HepG2 (cell line): ENCODE data around the gene TGM2. TPM values are rescaled to one million over a fixed set of nuclear protein-coding genes. Genes with fewer than 3 reads are reported as not detected.

Experiments
- ARID2 ChIP-seq: sonication (generic); formaldehyde crosslinking; IDR thresholded peaks from 2 replicates; pipeline ENCODE4 v1.8.1; 2022; ENCODE audit warnings: mild to moderate bottlenecking, missing genetic modification reagents, borderline replicate concordance
- DZIP1 ChIP-seq: sonication (generic); formaldehyde crosslinking; IDR thresholded peaks from 2 replicates; pipeline ENCODE4 v1.5.0; 2020; ENCODE audit warnings: mild to moderate bottlenecking, missing genetic modification reagents
- HDAC1 ChIP-seq: sonication (generic); formaldehyde crosslinking; IDR thresholded peaks from 2 replicates; pipeline ENCODE4 v1.5.1; 2020; ENCODE audit warnings: mild to moderate bottlenecking, missing genetic modification reagents
- HNRNPK ChIP-seq: fragments of 200-400 bp; formaldehyde crosslinking; IDR thresholded peaks from 2 replicates; pipeline ENCODE4 v1.6.1; 2018; ENCODE audit warnings: low read length, low read depth, moderate library complexity, mild to moderate bottlenecking; ENCODE audit not compliant: poor library complexity, severe bottlenecking
- KMT2B ChIP-seq: IDR thresholded peaks from 2 replicates; pipeline ENCODE4 v1.6.1; 2016; ENCODE audit warnings: missing genetic modification reagents, missing compliant biosample characterization
- MXD4 ChIP-seq: IDR thresholded peaks from 2 replicates; pipeline ENCODE4 v1.6.1; 2016; ENCODE audit warnings: mild to moderate bottlenecking, missing biosample characterization, missing genetic modification reagents
- PATZ1 ChIP-seq: sonication (generic); formaldehyde crosslinking; IDR thresholded peaks from 2 replicates; pipeline ENCODE4 v1.4.0; 2020; ENCODE audit warnings: missing genetic modification reagents
- RARA ChIP-seq: IDR thresholded peaks from 2 replicates; pipeline ENCODE4 v1.6.1; 2016; ENCODE audit warnings: missing genetic modification reagents, missing compliant biosample characterization
- RARG ChIP-seq: sonication (generic); formaldehyde crosslinking; IDR thresholded peaks from 2 replicates; pipeline ENCODE4 v1.4.0; 2020; ENCODE audit warnings: low read depth, mild to moderate bottlenecking, missing genetic modification reagents
- REPIN1 ChIP-seq: sonication (generic); formaldehyde crosslinking; IDR thresholded peaks from 2 replicates; pipeline ENCODE4 v1.8.0; 2022; ENCODE audit warnings: missing genetic modification reagents, low read depth, mild to moderate bottlenecking, borderline replicate concordance
- SNAPC4 ChIP-seq: sonication (generic); formaldehyde crosslinking; IDR thresholded peaks from 2 replicates; pipeline ENCODE4 v1.4.0; 2020; ENCODE audit warnings: mild to moderate bottlenecking, missing genetic modification reagents
- SRY ChIP-seq: sonication (generic); formaldehyde crosslinking; IDR thresholded peaks from 2 replicates; pipeline ENCODE4 v1.8.0; 2022; ENCODE audit warnings: mild to moderate bottlenecking, missing genetic modification reagents
- ZFP90 ChIP-seq: sonication (generic); formaldehyde crosslinking; IDR thresholded peaks from 2 replicates; pipeline ENCODE4 v1.8.0; 2022; ENCODE audit warnings: missing genetic modification reagents, mild to moderate bottlenecking, inconsistent platforms, borderline replicate concordance
- ZNF724P ChIP-seq: sonication (generic); formaldehyde crosslinking; IDR thresholded peaks from 2 replicates; pipeline ENCODE4 v1.8.0; 2022; ENCODE audit warnings: missing genetic modification reagents, borderline replicate concordance
- ZNF883 ChIP-seq: sonication (generic); formaldehyde crosslinking; IDR thresholded peaks from 2 replicates; pipeline ENCODE4 v1.5.1; 2020; ENCODE audit warnings: mild to moderate bottlenecking, missing genetic modification reagents; ENCODE audit errors: not compliant biosample characterization
- polyA plus RNA-seq, 8 experiments: library from polyadenylated mRNA; depleted of rRNA in 3 of 8; stranded (reverse) in 7 of 8; unstranded in 1 of 8; fragments of >200 nt; fragmentation: Illumina TruSeq in 4 of 8; extraction: Trizol in 4 of 8; gene quantifications; 2 replicates each; pipeline versions ENCODE4 v1.2.1 to v1.2.3, GENCODE V29; 2011 to 2016; ENCODE audit warnings: low read depth in 4 of 8, missing spikeins in 1 of 8, mixed read lengths in 1 of 8; ENCODE audit not compliant: insufficient read depth in 1 of 8
- total RNA-seq, 5 experiments: library from RNA; depleted of rRNA; stranded (reverse); fragments of >200 nt; fragmentation: Illumina TruSeq; extraction: Trizol; gene quantifications; 2 replicates each; pipeline ENCODE4 v1.2.3, GENCODE V29; 2016; ENCODE audit warnings: low read depth in 1 of 5

TGM2 gene
- total and polyA plus RNA-seq, 2 of the 13 experiments (the other 11 are each of a cell fraction or from before 2014, with no cell fraction given), result 4.2 to 46.4 TPM

GRCh38 chr20:38165089-38165965 lies at the start of gene TGM2 (continued):
- TF ChIP-seq PATZ1 (peak; percentile 84), SRY (CRISPR knock-in tag) (0 out of 2 replicates have a peak, but pooled peaks have one; percentile 35), RARA (CRISPR knock-in tag) (peak; percentile 58), SNAPC4 (peak; percentile 45; the same call in 1 of the 2 replicates), ARID2 (CRISPR knock-in tag) (peak; percentile 98), ZNF883 (CRISPR knock-in tag) (peak; percentile 78), RARG (no peak), HNRNPK (peak; percentile 59), ZNF724P (no peak), DZIP1 (CRISPR knock-in tag) (no peak), HDAC1 (CRISPR knock-in tag) (peak; percentile 78; the same call in 1 of the 2 replicates), REPIN1 (CRISPR knock-in tag) (peak; percentile 89), ZFP90 (CRISPR knock-in tag) (peak; percentile 7; the same call in 1 of the 2 replicates), KMT2B (no peak), MXD4 (CRISPR knock-in tag) (peak; percentile 83)
